PC-3 (cell line): ENCODE measurements around the gene ABHD2. TPM values are rescaled to one million over a fixed set of nuclear protein-coding genes. Genes with fewer than 3 reads are reported as not detected.

Source experiments
- ATAC-seq: fragments of 200-7000 bp; cut with Tn5 transposase; 2 replicates; pipeline ENCODE4 v1.9.1; 2020; ENCODE audit warnings: mild to moderate bottlenecking, moderate library complexity
- BruUV-seq: library from RNA; stranded (reverse); fragments of 400-500 nt; replicated peaks from 2 replicates; lab custom pipeline; 2021; lab: Mats Ljungman, UMichigan
- CTCF ChIA-PET: fragments of 300-600 bp; sonication (Branson Sonifier 250); formaldehyde crosslinking; loops from one replicate; lab custom pipeline; 2022; ENCODE audit warnings: antibody characterized with exemption; lab: Charles Lee
- POLR2A ChIA-PET: fragments of 300-600 bp; sonication (Branson Sonifier 250); formaldehyde crosslinking; loops from one replicate; lab custom pipeline; 2022; ENCODE audit warnings: antibody characterized with exemption; ENCODE audit not compliant: unreplicated experiment; lab: Charles Lee
- DNase-seq: peaks from one replicate; pipeline ENCODE4 v3.0.0-alpha.2; 2015
- H2AFZ ChIP-seq: fragments of 300-600 bp; sonication (generic); 2 replicates; pipeline ENCODE4 v1.6.0; 2016; ENCODE audit warnings: antibody characterized with exemption, low read length
- H3F3A ChIP-seq: fragments of 300-600 bp; sonication (generic); one replicate; pipeline ENCODE4 v1.6.0; 2017; ENCODE audit warnings: antibody characterized with exemption, low read length, control low read depth, mild to moderate bottlenecking; ENCODE audit not compliant: unreplicated experiment
- H3K27ac ChIP-seq: fragments of 300-600 bp; sonication (generic); 2 replicates; pipeline ENCODE4 v1.5.1; 2016; ENCODE audit warnings: mild to moderate bottlenecking, low read length
- H3K27me3 ChIP-seq: fragments of 300-600 bp; sonication (generic); 2 replicates; pipeline ENCODE4 v1.6.1; 2016; ENCODE audit warnings: low read length, mixed read lengths
- H3K36me3 ChIP-seq: fragments of 300-600 bp; sonication (generic); 2 replicates; pipeline ENCODE4 v1.6.1; 2016; ENCODE audit warnings: low read depth, mixed run types, low read length, mixed read lengths
- H3K4me1 ChIP-seq: fragments of 300-600 bp; sonication (generic); 2 replicates; pipeline ENCODE4 v1.5.1; 2016; ENCODE audit warnings: low read length; ENCODE audit not compliant: insufficient read depth
- H3K4me2 ChIP-seq: fragments of 300-600 bp; sonication (generic); 2 replicates; pipeline ENCODE4 v1.6.0; 2016; ENCODE audit warnings: low read length
- H3K4me3 ChIP-seq: fragments of 300-600 bp; sonication (generic); 2 replicates; pipeline ENCODE4 v1.5.1; 2016; ENCODE audit warnings: mild to moderate bottlenecking, low read length, mixed read lengths
- H3K79me2 ChIP-seq: fragments of 300-600 bp; sonication (generic); 2 replicates; pipeline ENCODE4 v1.6.1; 2017; ENCODE audit warnings: low read length, mixed read lengths
- H3K9ac ChIP-seq: fragments of 300-600 bp; sonication (generic); 2 replicates; pipeline ENCODE4 v1.6.0; 2016; ENCODE audit warnings: mild to moderate bottlenecking, low read length
- H3K9me2 ChIP-seq: fragments of 300-600 bp; sonication (generic); replicated peaks from 2 replicates; pipeline ENCODE4 v1.6.1; 2016; ENCODE audit warnings: mixed run types, low read length, mixed read lengths
- H3K9me3 ChIP-seq: fragments of 300-600 bp; sonication (generic); 2 replicates; pipeline ENCODE4 v1.6.1; 2016; ENCODE audit warnings: low read length, mixed read lengths
- H4K20me1 ChIP-seq: fragments of 300-600 bp; sonication (generic); 2 replicates; pipeline ENCODE4 v1.6.1; 2016; ENCODE audit warnings: low read length, mixed read lengths
- CTCF ChIP-seq: fragments of 300-600 bp; sonication (generic); conservative IDR thresholded peaks from 2 replicates; pipeline ENCODE4 v1.5.1; 2017; ENCODE audit warnings: antibody characterized with exemption, low read depth, mild to moderate bottlenecking, low read length
- EZH2 ChIP-seq: fragments of 300-600 bp; sonication (generic); IDR thresholded peaks from one replicate; pipeline ENCODE4 v1.6.1; 2017; ENCODE audit warnings: antibody characterized with exemption, mild to moderate bottlenecking, low read length; ENCODE audit not compliant: unreplicated experiment
- EZH2phosphoT487 ChIP-seq: fragments of 300-600 bp; sonication (generic); IDR thresholded peaks from 2 replicates; pipeline ENCODE4 v1.6.1; 2018; ENCODE audit warnings: mild to moderate bottlenecking, antibody characterized with exemption, low read length, borderline replicate concordance
- intact Hi-C: fragments of 100-400 bp; cut with micrococcal nuclease; formaldehyde crosslinking; loops from 2 replicates; pipeline ENCODE4 v1.9.0; 2023
- total RNA-seq: library from RNA; depleted of rRNA; stranded (reverse); fragments of >200 nt; gene quantifications from 2 replicates; pipeline ENCODE4 v1.2.3, GENCODE V29; 2014

Gene ABHD2
- total RNA-seq, 1 experiment from 2014 or later: 34.0 TPM

DNA sequence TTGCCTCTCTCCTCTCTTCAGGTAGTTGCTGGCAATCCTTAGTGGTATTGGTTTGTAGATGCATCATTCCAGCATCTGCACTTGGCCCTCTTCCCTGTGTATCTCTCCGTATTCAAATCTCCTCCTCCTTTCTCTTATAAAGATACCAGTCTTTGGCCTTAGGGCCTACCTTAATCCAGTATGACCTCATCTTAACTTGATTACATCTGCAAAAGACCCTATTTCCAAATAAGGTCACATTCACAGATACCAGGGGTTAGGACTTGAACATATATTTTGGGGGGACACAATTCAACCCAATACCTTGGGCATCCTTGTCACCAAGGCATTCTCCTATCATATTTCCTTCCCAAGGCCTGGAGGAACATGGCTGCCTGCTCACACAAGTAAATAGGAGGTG lies 22.0 kb upstream of the ABHD2 start:
- ChIA-PET CTCF (no interaction called here), POLR2A (no interaction called here)
- Histone ChIP-seq H3K4me1 (no peaks in the 10 kb centered on the region), H2AFZ (no peak overlapping the region), H3F3A (no peaks in the 10 kb centered on the region), H4K20me1 (no peaks in the 10 kb centered on the region), H3K9ac (no peak overlapping the region), H3K27ac (no peak overlapping the region), H3K79me2 (no peaks in the 10 kb centered on the region), H3K36me3 (no peaks in the 10 kb centered on the region; the same call in 1 of the 2 replicates), H3K4me3 (no peak overlapping the region), H3K9me2 (no peaks in the 10 kb centered on the region), H3K27me3 (no peaks in the 10 kb centered on the region), H3K9me3 (0 out of 2 replicates have a peak, but pooled peaks cover 3% of the 10 kb centered on the region), H3K4me2 (no peak overlapping the region)
- intact Hi-C loops: no loop called here
- ATAC-seq (no peak), DNase-seq (no peak)
- TF ChIP-seq CTCF (no peak), EZH2 (no peak), EZH2phosphoT487 (no peak)
- BruUV-seq: no TSS peak

- Histone ChIP-seq H4K20me1 (no peaks in the 10 kb centered on the region), H3K4me2 (no peak overlapping the region), H3K27ac (peak overlapping the region; percentile 58), H3K79me2 (no peaks in the 10 kb centered on the region), H3K4me1 (no peaks in the 10 kb centered on the region), H2AFZ (no peak overlapping the region), H3K36me3 (no peaks in the 10 kb centered on the region; the same call in 1 of the 2 replicates), H3K4me3 (no peak overlapping the region), H3K27me3 (no peaks in the 10 kb centered on the region), H3K9ac (no peak overlapping the region), H3K9me2 (no peaks in the 10 kb centered on the region), H3K9me3 (0 out of 2 replicates have a peak, but pooled peaks cover 3% of the 10 kb centered on the region), H3F3A (no peaks in the 10 kb centered on the region)
- TF ChIP-seq CTCF: no peak
- no TSS peak for BruUV-seq
- DNase-seq: no peak
- ATAC-seq: no peak
- ChIA-PET POLR2A (no interaction called here), CTCF (no interaction called here)
- intact Hi-C loops: no loop called here
Measured at GRCh38 chr15:89067751-89068150, 20.5 kb upstream of the ABHD2 start.

GRCh38 chr15:89068325-89068784 lies 19.9 kb upstream of the ABHD2 start:
- no peak for TF ChIP-seq EZH2phosphoT487
- no peak for TF ChIP-seq CTCF
- TF ChIP-seq EZH2: no peak
- ATAC-seq (no peak), DNase-seq (peak; percentile 65)
- H3K4me3 ChIP-seq: no peak overlapping the region
- H3K27ac ChIP-seq: peak overlapping the region; percentile 58
- BruUV-seq: no TSS peak
- no peaks in the 10 kb centered on the region for H4K20me1 ChIP-seq
- intact Hi-C loops: no loop called here
- 0 out of 2 replicates have a peak, but pooled peaks cover 3% of the 10 kb centered on the region for H3K9me3 ChIP-seq
- H2AFZ ChIP-seq: no peak overlapping the region
- no peaks in the 10 kb centered on the region for H3K27me3 ChIP-seq
- no peaks in the 10 kb centered on the region for H3K79me2 ChIP-seq
- H3K4me2 ChIP-seq: no peak overlapping the region
- H3K36me3 ChIP-seq: no peaks in the 10 kb centered on the region; the same call in 1 of the 2 replicates
- no peaks in the 10 kb centered on the region for H3K4me1 ChIP-seq
- POLR2A ChIA-PET: no interaction called here
- H3F3A ChIP-seq: no peaks in the 10 kb centered on the region
- CTCF ChIA-PET: interaction anchor here (0.7 kb wide), 1 partner anchor 185 kb away, joined by 3 read pairs; no protein-coding TSS in a partner anchor
- no peaks in the 10 kb centered on the region for H3K9me2 ChIP-seq
- no peak overlapping the region for H3K9ac ChIP-seq
